GM21390 (cell line): ENCODE data around the gene SMG6.

Experiments used
- ATAC-seq: cut with Tn5 transposase; IDR thresholded peaks from one replicate; pipeline ENCODE4 v1.9.1; 2021; ENCODE audit not compliant: unreplicated experiment

Gene SMG6

GRCh38 chr17:2064520-2064971 lies 239.0 kb downstream of the SMG6 start:
- ATAC-seq: no peak

GRCh38 chr17:2064147-2064489 lies 239.5 kb downstream of the SMG6 start:
- no peak for ATAC-seq

GRCh38 chr17:2063261-2064146 lies 240.1 kb downstream of the SMG6 start:
- ATAC-seq: no peak

GRCh38 chr17:2062571-2063183 lies 240.9 kb downstream of the SMG6 start:
- no peak for ATAC-seq

GRCh38 chr17:2061441-2061958 lies 242.1 kb downstream of the SMG6 start:
- no peak for ATAC-seq

GRCh38 chr17:2060681-2061440 lies 242.7 kb downstream of the SMG6 start:
- ATAC-seq: no peak

- no peak for ATAC-seq
Observed at GRCh38 chr17:2060385-2060658, 243.3 kb downstream of the SMG6 start.

- no peak for ATAC-seq
Observed at GRCh38 chr17:2059547-2060384, 243.8 kb downstream of the SMG6 start.

- ATAC-seq: no peak
Observed at GRCh38 chr17:2058586-2059546, 244.7 kb downstream of the SMG6 start.

GRCh38 chr17:2057760-2058585 lies 245.6 kb downstream of the SMG6 start:
- no peak for ATAC-seq

GRCh38 chr17:2057175-2057759 lies 246.3 kb downstream of the SMG6 start:
- no peak for ATAC-seq

- no peak for ATAC-seq
Observed at GRCh38 chr17:2056206-2057174, 247.1 kb downstream of the SMG6 start.

- no peak for ATAC-seq
Observed at GRCh38 chr17:2055292-2056205, 248.0 kb downstream of the SMG6 start.

GRCh38 chr17:2054512-2055291 lies 248.9 kb downstream of the SMG6 start, which contains the start of gene HIC1:
HIC1 (plus strand) TSS chr17:2055103; CDS start chr17:2056691, 1,588 bp downstream.
- ATAC-seq: no peak

GRCh38 chr17:2054262-2054511 lies 249.4 kb downstream of the SMG6 start:
- ATAC-seq: no peak
